IPS DF 4.7 (cell line): ENCODE measurements around the gene SERPINB3.
"Not testable (repeated sequence)": the region's sequence is repeated elsewhere in the genome, so short reads cannot be mapped to it uniquely, and the experiment has no call there.

ENCODE experiments used
- DNase-seq: peaks from one replicate; pipeline ENCODE4 v3.0.0-alpha.2; 2013; ENCODE audit warnings: low spot score; ENCODE audit errors: extremely low read depth

SERPINB3 gene

GRCh38 chr18:63648241-63648640 lies 13.5 kb downstream of the SERPINB3 start:
- DNase-seq, result no peak

GRCh38 chr18:63646936-63647335 lies 14.8 kb downstream of the SERPINB3 start:
- no peak for DNase-seq

- DNase-seq, result not testable (repeated sequence)
These were observed 17.0 kb downstream of the SERPINB3 start for GRCh38 chr18:63644694-63645093.

DNA sequence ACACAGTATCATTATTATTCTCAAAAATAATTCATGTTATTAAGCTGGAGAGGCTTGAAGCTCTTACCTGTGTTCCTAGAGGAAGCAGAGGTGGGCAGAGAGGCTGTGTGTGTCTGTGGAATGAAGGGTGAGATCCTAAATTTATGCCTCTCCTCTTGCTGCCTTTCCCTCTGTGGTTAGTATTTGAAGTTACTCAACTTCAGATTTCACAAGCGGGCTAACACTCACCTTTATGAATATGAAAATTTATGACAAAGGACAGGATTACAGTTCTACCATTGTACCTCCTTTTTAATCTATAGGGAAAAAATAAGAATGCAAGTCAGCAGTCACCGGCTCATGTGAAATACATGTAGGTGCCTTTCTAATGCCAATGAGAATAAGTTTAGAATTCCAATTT lies 17.6 kb downstream of the SERPINB3 start, which contains the start of gene SERPINB4:
TSS of gene SERPINB4 (minus strand) at position 115 of the 400 bp plus-strand sequence. CDS start 679 bp downstream, outside the sequence.
- DNase-seq, result not testable (repeated sequence)

GRCh38 chr18:63642668-63643356 lies 18.9 kb downstream of the SERPINB3 start:
- DNase-seq, result not testable (repeated sequence)

- not testable (repeated sequence) for DNase-seq
These were observed 20.5 kb downstream of the SERPINB3 start for GRCh38 chr18:63641157-63641680.

- no peak for DNase-seq
These were observed 24.0 kb downstream of the SERPINB3 start for GRCh38 chr18:63637703-63638102.

DNA sequence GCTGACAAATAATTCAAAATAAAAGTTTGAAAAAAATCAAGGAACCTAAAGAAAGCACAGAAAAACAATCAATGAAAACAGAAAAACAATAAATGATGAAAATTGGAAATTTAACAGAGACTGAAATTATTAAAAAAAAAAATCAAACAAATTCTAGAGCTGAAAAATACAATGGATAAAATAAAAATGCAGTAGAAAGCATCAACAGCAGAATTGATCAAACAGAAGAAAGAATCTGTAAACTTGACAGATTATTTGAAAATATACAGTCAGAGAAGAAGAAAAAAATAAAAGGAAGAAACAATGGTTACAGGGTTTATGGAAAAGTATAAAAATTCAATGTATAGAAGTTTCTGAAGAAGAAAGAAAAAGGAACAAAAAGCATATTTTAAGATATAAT lies 33.9 kb downstream of the SERPINB3 start:
- DNase-seq, result no peak

DNA sequence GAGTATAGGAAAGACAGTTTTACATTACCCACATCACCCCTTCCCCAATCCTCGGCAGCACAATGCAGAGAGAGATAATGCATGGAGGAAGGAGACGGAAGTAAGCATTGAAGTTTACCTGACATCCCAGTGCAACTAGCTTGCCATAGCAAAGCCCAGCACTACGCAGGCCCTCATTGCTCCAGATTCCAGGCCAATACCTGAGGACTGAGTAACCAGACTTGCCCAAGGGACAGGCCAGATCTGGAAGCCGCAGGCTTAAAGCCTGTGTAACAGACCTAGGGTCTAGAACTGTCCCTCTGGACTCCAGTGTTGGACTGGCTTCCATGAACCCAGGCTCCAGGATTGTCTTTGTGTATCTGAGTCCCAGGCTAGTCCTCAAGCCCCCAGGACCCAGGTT lies 35.3 kb downstream of the SERPINB3 start:
- no peak for DNase-seq

DNA sequence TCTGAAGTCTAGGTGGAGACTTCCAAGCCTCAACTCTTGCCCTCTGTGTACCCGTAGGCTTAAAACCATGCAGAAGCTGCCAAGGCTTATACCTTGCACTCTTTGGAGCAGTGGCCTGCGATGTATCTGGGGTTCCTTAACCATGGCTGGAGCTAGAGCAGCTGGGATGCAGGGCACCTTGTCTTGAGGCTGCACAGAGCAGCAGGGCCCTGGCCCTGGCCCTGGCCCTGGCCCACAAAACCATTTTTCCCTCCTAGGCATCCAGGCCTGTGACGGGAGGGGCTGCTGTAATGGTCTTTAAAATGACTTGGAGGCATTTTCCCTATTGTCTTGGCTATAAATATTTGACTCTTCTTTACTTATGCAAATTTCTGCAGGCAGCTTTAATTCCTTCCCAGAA lies 36.8 kb downstream of the SERPINB3 start:
- DNase-seq, result no peak

GRCh38 chr18:63619661-63620060 lies 42.0 kb downstream of the SERPINB3 start:
- no peak for DNase-seq

DNA sequence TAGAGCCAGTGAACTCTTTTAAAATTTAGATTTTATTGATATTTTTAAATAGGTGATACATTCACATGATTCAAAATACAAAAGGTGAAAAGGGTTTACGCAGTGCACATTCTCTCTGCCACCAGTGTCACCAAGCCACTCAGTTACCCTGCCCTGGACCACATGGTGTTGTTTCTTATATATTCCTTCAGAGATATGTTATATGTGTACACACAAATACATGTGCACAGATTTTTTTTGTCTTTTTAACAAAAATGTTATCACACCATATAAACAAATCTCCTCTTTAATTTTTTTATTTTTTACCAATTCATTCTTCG lies 43.8 kb downstream of the SERPINB3 start:
- no peak for DNase-seq

DNA sequence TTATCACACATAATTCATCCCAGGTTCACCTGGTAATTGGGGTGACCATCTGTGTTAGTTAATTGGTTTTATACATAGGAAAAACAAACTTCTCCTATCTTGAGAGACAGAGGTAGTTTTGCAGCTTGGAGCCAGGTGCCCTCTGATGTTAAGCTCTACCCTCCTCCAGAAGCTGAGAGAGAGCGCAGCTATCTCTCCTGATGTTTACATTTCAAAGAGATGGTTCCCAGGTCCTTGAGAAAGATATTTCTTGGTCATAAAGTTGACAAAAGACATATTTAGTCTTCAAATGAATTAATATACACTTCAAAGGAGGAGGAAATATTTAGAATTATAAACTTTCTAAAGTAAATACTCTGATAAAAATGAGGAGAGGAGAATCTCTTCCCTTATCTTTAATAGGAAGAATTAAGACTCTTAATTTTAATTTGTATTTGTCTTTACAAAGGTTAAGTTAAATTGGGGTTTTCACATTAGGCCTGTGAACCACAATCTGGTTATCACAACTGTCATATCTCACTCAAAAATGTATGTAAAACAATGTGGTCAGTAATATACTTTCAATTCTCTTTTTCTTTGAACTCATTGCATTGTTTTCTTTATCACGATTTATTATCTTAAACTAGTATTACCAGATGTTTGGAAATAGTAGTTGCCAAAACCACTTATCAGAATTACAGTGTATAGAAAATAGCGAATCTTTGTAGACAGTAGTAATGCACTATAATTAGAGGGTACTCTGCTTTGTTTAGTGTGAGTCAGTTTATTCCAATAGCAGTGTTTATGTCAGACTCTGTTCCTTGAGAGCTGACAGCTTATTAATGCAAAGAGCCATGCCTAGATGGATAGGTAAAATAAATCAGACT lies 44.4 kb downstream of the SERPINB3 start:
- no peak for DNase-seq

DNA sequence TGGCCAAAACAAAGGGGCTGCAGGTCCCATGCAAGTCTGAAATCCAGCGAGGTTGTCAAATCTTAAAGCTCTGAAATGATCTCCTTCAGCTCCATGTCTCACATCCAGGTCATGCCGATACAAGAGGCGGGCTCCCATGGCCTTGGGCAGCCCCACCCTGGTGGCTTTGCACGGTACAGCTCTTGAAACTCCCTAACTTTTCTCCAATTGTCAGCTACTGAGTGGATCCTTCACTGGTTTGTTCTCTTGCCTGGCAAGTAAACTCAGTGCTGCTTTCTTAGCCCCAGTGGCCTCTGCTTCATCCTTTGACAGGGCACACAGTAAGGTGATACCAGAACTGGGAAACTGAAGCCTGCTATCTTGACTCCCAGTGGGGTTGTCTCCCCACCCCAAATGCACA lies 48.3 kb downstream of the SERPINB3 start:
- DNase-seq, result no peak

- DNase-seq, result no peak
These were observed 55.2 kb downstream of the SERPINB3 start for GRCh38 chr18:63606526-63606925.
